ENCODE data around the gene PPM1G.

DNA sequence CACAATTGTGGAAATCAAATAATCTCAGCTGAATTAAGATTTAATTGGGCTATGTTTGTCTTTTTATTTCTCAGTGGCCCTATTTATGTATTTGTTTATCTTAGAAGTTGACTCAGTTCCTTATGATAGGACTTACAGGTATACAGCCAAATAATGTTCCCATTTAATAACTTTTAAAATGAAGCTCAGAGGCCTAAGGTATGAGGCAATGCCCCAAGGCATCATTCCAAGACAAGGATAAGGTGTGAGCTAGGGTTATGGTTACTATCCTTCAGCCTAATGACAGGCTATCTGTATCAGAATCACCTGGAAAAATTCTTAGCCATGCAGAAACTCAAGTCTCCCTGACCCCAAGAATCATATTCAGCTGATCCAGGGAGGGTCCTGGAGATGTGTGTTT is 11.6 kb upstream of the PPM1G start:
- TF ChIP-seq, protein P1, sequence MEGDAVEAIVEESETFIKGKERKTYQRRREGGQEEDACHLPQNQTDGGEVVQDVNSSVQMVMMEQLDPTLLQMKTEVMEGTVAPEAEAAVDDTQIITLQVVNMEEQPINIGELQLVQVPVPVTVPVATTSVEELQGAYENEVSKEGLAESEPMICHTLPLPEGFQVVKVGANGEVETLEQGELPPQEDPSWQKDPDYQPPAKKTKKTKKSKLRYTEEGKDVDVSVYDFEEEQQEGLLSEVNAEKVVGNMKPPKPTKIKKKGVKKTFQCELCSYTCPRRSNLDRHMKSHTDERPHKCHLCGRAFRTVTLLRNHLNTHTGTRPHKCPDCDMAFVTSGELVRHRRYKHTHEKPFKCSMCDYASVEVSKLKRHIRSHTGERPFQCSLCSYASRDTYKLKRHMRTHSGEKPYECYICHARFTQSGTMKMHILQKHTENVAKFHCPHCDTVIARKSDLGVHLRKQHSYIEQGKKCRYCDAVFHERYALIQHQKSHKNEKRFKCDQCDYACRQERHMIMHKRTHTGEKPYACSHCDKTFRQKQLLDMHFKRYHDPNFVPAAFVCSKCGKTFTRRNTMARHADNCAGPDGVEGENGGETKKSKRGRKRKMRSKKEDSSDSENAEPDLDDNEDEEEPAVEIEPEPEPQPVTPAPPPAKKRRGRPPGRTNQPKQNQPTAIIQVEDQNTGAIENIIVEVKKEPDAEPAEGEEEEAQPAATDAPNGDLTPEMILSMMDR (IDR thresholded peaks at IDR 0.05), result no peak
- no peak for TF ChIP-seq POLR2AphosphoS5 (IDR thresholded peaks at IDR 0.05)
- TF ChIP-seq EP300 (IDR thresholded peaks at IDR 0.05; ENCODE audit: low read depth), result no peak
- no peak for TF ChIP-seq POLR2A (IDR thresholded peaks at IDR 0.05)
